Endodermal cell (in vitro differentiated cells): Measurements from ENCODE around the gene TNS3. TPM values are rescaled to one million over a fixed set of nuclear protein-coding genes. Genes with fewer than 3 reads are reported as not detected.

Experiments
- DNase-seq: peaks from one replicate; pipeline ENCODE4 v3.0.0-alpha.2; 2017
- H3K27ac ChIP-seq: 2 replicates; pipeline ENCODE4 v1.5.1; 2013; ENCODE audit warnings: mild to moderate bottlenecking, low read depth, low read length, moderate library complexity
- H3K27me3 ChIP-seq: 2 replicates; pipeline ENCODE4 v1.6.1; 2013; ENCODE audit warnings: mild to moderate bottlenecking, low read length, moderate library complexity; ENCODE audit not compliant: insufficient read depth, control insufficient read depth, poor library complexity, severe bottlenecking
- H3K36me3 ChIP-seq: 2 replicates; pipeline ENCODE4 v1.7.0; 2013; ENCODE audit warnings: mild to moderate bottlenecking, low read length, moderate library complexity; ENCODE audit not compliant: control insufficient read depth, insufficient read depth
- H3K4me1 ChIP-seq: one replicate; pipeline ENCODE4 v1.7.0; 2013; ENCODE audit warnings: low read length; ENCODE audit not compliant: control insufficient read depth, insufficient read depth
- H3K4me3 ChIP-seq: 2 replicates; pipeline ENCODE4 v1.5.1; 2013; ENCODE audit warnings: mild to moderate bottlenecking, low read length, moderate library complexity
- H3K9ac ChIP-seq: 2 replicates; pipeline ENCODE4 v1.6.1; 2013; ENCODE audit warnings: mild to moderate bottlenecking, low read length, moderate library complexity; ENCODE audit not compliant: poor library complexity, severe bottlenecking; ENCODE audit errors: extremely low read depth
- H3K9me3 ChIP-seq: 2 replicates; pipeline ENCODE4 v1.6.1; 2013; ENCODE audit warnings: mild to moderate bottlenecking, low read length, moderate library complexity; ENCODE audit not compliant: control insufficient read depth
- H3K27ac Mint-ChIP-seq: 2 replicates; pipeline ENCODE4 v1.8.0; 2020; ENCODE audit warnings: mixed read lengths
- H3K27me3 Mint-ChIP-seq: 2 replicates; pipeline ENCODE4 v1.8.0; 2021; ENCODE audit warnings: mild to moderate bottlenecking, mixed read lengths; ENCODE audit not compliant: insufficient read depth
- H3K36me3 Mint-ChIP-seq: 2 replicates; pipeline ENCODE4 v1.8.0; 2020; ENCODE audit warnings: low read depth, mixed read lengths
- H3K4me1 Mint-ChIP-seq: 2 replicates; pipeline ENCODE4 v1.8.0; 2020; ENCODE audit warnings: mixed read lengths
- H3K4me3 Mint-ChIP-seq: 2 replicates; pipeline ENCODE4 v1.8.0; 2020; ENCODE audit warnings: mild to moderate bottlenecking, moderate library complexity, mixed read lengths
- H3K9me3 Mint-ChIP-seq: 2 replicates; pipeline ENCODE4 v1.8.0; 2020; ENCODE audit warnings: mild to moderate bottlenecking, mixed read lengths
- WGBS, 2 experiments: methylation state at CpG; one replicate each; pipeline versions ENCODE4 v1.1.5 to v1.1.7; 2013; ENCODE audit warnings: missing lambda C conversion rate in 2 of 2, mixed read lengths in 1 of 2; ENCODE audit not compliant: insufficient coverage in 1 of 2, insufficient read length in 1 of 2; 5-methylcytosine and 5-hydroxymethylcytosine counted together
- total RNA-seq, 2 donors: library from RNA; stranded (reverse); fragmentation: NEBNext Ultra II Directional in 1 of 2; extraction: Animal tissue kit (Norgen Biotek cat#: 25700) in 1 of 2; gene quantifications; 2 replicates in 1 of 2; 3 replicates in 1 of 2; pipeline ENCODE4 v1.2.1, GENCODE V29; 2021
- TF ChIP-seq, protein P1 (sequence below): fragments of 200-600 bp; sonication (generic); conservative IDR thresholded peaks from 2 replicates; pipeline ENCODE4 v1.5.0; 2021; ENCODE audit warnings: antibody characterized with exemption, mild to moderate bottlenecking

Gene TNS3
- total RNA-seq, 2 donors from 2014 or later = 33.8 to 38.5 TPM

DNA sequence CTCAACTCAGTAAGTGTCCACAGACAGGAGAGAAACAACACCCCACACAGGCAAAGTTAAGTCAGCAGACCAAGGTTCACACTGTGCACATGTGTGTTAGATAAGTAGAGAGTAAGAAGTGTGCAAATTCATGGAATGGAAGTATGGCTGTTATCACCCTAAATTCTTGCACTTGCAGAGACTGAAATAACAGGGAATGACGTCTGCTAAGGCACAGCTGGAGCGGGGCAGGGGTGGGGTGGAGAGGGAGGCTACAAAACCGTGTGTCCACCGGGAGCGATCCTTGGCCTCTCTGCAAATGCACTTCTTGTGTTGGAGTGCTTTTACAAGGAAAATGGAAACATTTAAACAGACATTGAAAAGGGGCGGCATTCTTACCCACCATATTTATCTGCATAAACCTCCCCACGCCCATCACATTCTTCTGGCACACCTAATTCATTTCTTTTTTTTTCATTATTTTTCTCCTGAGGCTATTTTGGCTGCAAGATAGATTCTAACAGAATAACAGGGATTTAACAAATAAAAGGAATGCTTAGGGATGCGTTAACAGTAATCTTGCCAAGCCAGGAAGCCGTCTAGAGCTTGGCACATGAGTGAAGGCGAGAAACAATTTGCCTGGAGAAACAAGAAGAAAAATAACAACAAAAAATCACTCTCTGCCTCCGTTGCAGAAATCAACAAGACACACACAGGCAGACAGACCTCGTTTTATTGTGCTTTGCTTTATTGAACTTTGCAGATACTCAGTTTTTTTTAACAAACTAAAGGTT is 30.1 kb downstream of the TNS3 start:
- Mint-ChIP-seq H3K4me1 (peaks cover 26% of the 10 kb centered on the region), H3K27ac (no peak overlapping the region)
- H3K4me1 ChIP-seq = peaks cover 5% of the 10 kb centered on the region

GRCh38 chr7:47550788-47551470 is 31.0 kb downstream of the TNS3 start:
- Mint-ChIP-seq H3K4me1 (peaks cover 29% of the 10 kb centered on the region), H3K27ac (no peak overlapping the region)
- H3K27ac ChIP-seq = no peak overlapping the region

More for the DNA sequence above, 30.1 kb downstream of the TNS3 start:
- 90 to 92% methylated on average over 10 to 12 of the region's 12 CpGs for WGBS, 2 experiments
- Histone ChIP-seq H3K36me3 (no peaks in the 10 kb centered on the region), H3K27me3 (no peaks in the 10 kb centered on the region), H3K9me3 (no peaks in the 10 kb centered on the region), H3K9ac (no peak overlapping the region), H3K4me3 (no peak overlapping the region), H3K27ac (no peak overlapping the region)
- Mint-ChIP-seq H3K27me3 (peaks cover 3% of the 10 kb centered on the region), H3K4me3 (no peak overlapping the region), H3K36me3 (peaks cover 8% of the 10 kb centered on the region), H3K9me3 (peaks cover 7% of the 10 kb centered on the region)
- TF ChIP-seq, protein P1, sequence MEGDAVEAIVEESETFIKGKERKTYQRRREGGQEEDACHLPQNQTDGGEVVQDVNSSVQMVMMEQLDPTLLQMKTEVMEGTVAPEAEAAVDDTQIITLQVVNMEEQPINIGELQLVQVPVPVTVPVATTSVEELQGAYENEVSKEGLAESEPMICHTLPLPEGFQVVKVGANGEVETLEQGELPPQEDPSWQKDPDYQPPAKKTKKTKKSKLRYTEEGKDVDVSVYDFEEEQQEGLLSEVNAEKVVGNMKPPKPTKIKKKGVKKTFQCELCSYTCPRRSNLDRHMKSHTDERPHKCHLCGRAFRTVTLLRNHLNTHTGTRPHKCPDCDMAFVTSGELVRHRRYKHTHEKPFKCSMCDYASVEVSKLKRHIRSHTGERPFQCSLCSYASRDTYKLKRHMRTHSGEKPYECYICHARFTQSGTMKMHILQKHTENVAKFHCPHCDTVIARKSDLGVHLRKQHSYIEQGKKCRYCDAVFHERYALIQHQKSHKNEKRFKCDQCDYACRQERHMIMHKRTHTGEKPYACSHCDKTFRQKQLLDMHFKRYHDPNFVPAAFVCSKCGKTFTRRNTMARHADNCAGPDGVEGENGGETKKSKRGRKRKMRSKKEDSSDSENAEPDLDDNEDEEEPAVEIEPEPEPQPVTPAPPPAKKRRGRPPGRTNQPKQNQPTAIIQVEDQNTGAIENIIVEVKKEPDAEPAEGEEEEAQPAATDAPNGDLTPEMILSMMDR = no peak
- DNase-seq = no peak

DNA sequence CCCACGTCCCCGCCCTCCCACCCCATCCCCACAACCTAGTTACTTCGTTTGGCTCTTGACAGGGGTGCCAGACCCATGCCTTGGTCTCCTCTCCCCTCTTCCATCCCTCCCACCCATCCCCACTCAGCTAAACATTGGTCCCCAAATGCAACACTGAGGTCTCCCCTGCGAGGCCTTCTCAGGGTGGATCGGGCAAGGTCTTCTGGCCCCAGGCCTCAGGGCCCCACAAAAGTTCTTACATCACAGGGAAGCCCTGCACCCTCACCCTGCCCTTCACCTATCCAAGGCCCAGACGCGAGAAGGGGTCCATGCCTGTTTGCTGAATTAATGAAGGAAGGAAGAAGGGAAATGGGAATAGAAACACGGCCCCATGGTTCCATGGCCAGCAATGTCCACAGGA is 32.0 kb downstream of the TNS3 start:
- Mint-ChIP-seq H3K4me3 (no peak overlapping the region), H3K9me3 (peaks cover 7% of the 10 kb centered on the region), H3K27ac (no peak overlapping the region), H3K4me1 (peaks cover 36% of the 10 kb centered on the region), H3K27me3 (peaks cover 3% of the 10 kb centered on the region), H3K36me3 (peaks cover 8% of the 10 kb centered on the region)
- 90 to 100% methylated on average over 1 to 7 of the region's 8 CpGs for WGBS, 2 experiments
- Histone ChIP-seq H3K36me3 (no peaks in the 10 kb centered on the region), H3K4me1 (peaks cover 5% of the 10 kb centered on the region), H3K9me3 (no peaks in the 10 kb centered on the region), H3K4me3 (no peak overlapping the region), H3K27me3 (no peaks in the 10 kb centered on the region), H3K9ac (no peak overlapping the region), H3K27ac (no peak overlapping the region)
- TF ChIP-seq, protein P1 = no peak
- DNase-seq = no peak

More at GRCh38 chr7:47550788-47551470, 31.0 kb downstream of the TNS3 start:
- TF ChIP-seq, protein P1 = no peak
- Histone ChIP-seq H3K36me3 (no peaks in the 10 kb centered on the region), H3K4me1 (peaks cover 5% of the 10 kb centered on the region), H3K9ac (no peak overlapping the region), H3K9me3 (no peaks in the 10 kb centered on the region), H3K4me3 (no peak overlapping the region), H3K27me3 (no peaks in the 10 kb centered on the region)
- H3K4me3 Mint-ChIP-seq = no peak overlapping the region
- H3K27me3 Mint-ChIP-seq = peaks cover 3% of the 10 kb centered on the region
- 92 to 94% methylated on average over 11 of the region's 11 CpGs for WGBS, 2 experiments
- H3K9me3 Mint-ChIP-seq = peaks cover 7% of the 10 kb centered on the region
- peaks cover 8% of the 10 kb centered on the region for H3K36me3 Mint-ChIP-seq
- DNase-seq = no peak
